Tibial nerve (tissue), 4 donors: ENCODE results near the gene MEF2C. TPM values are rescaled to one million over a fixed set of nuclear protein-coding genes. Genes with fewer than 3 reads are reported as not detected.

ENCODE experiments used
- DNase-seq, 2 donors: peaks; one replicate each; pipeline ENCODE4 v3.0.0-alpha.2; 2019; ENCODE audit warnings: low spot score in 2 of 2
- H3K27ac ChIP-seq, 4 donors: fragments of 200-600 bp; sonication (generic) in 3 of 4; one replicate each; pipeline ENCODE4 v1.5.1; 2017 to 2019; ENCODE audit warnings: mild to moderate bottlenecking in 1 of 4
- H3K27me3 ChIP-seq, 2 donors: fragments of 200-600 bp; sonication (generic) in 1 of 2; one replicate each; pipeline versions ENCODE4 v1.5.1 to v1.6.0; 2017 to 2019
- H3K36me3 ChIP-seq, 3 donors: fragments of 200-600 bp; sonication (generic); one replicate each; pipeline ENCODE4 v1.5.1; 2018 to 2019
- H3K4me1 ChIP-seq, 4 donors: fragments of 200-600 bp; sonication (generic) in 3 of 4; one replicate each; pipeline ENCODE4 v1.5.1; 2017 to 2019
- H3K4me3 ChIP-seq, 4 donors: fragments of 200-600 bp; sonication (generic) in 3 of 4; one replicate each; pipeline ENCODE4 v1.5.1; 2017 to 2019; ENCODE audit warnings: mild to moderate bottlenecking in 1 of 4, moderate library complexity in 1 of 4
- H3K9me3 ChIP-seq, 4 donors: fragments of 200-600 bp; sonication (generic) in 3 of 4; one replicate each; pipeline ENCODE4 v1.5.1; 2017 to 2019
- EP300 ChIP-seq, 2 donors: sonication (generic); formaldehyde crosslinking; IDR thresholded peaks; one replicate each; pipeline ENCODE4 v1.6.1; 2017; ENCODE audit warnings: antibody characterized with exemption in 2 of 2, mild to moderate bottlenecking in 1 of 2
- POLR2A ChIP-seq, 2 donors: fragments of 450-650 bp; IDR thresholded peaks; one replicate each; pipeline ENCODE4 v1.6.1; 2017; ENCODE audit warnings: antibody characterized with exemption in 2 of 2, mild to moderate bottlenecking in 2 of 2, moderate library complexity in 2 of 2
- WGBS, 2 donors: methylation state at CpG; one replicate each; pipeline ENCODE4 v1.1.5; 2018; 5-methylcytosine and 5-hydroxymethylcytosine counted together
- total RNA-seq, 4 donors: library from RNA; depleted of rRNA; stranded (reverse); fragments of >200 nt; gene quantifications; one replicate each; pipeline ENCODE4 v1.1.0, GENCODE V29; 2016
- TF ChIP-seq, protein P1 (sequence below), 5 experiments: fragments of 200-600 bp in 3 of 5; fragments of 450-650 bp in 2 of 5; sonication (generic) in 3 of 5; IDR thresholded peaks; one replicate each; pipeline ENCODE4 v1.5.1; 2016 to 2019; ENCODE audit warnings: antibody characterized with exemption in 5 of 5, mild to moderate bottlenecking in 3 of 5, moderate library complexity in 2 of 5

MEF2C gene
- total RNA-seq, 4 donors from 2014 or later: 16.5 to 40.8 (median 29.1) TPM

GRCh38 chr5:88698290-88698689 is 184.7 kb downstream of the MEF2C start:
- Histone ChIP-seq H3K4me3 (no peak overlapping the region), H3K4me1 (peaks cover 0 to 11% (median 0%) of the 10 kb centered on the region in 4 donors), H3K9me3 (no peaks in the 10 kb centered on the region), H3K27me3 (peaks cover 0 to 61% of the 10 kb centered on the region in 2 donors), H3K36me3 (no peaks in the 10 kb centered on the region), H3K27ac (no peak overlapping the region)
- no peak for DNase-seq
- 77 to 91% methylated on average over 1 of the region's 1 CpG for WGBS, 2 donors
- TF ChIP-seq, protein P1, sequence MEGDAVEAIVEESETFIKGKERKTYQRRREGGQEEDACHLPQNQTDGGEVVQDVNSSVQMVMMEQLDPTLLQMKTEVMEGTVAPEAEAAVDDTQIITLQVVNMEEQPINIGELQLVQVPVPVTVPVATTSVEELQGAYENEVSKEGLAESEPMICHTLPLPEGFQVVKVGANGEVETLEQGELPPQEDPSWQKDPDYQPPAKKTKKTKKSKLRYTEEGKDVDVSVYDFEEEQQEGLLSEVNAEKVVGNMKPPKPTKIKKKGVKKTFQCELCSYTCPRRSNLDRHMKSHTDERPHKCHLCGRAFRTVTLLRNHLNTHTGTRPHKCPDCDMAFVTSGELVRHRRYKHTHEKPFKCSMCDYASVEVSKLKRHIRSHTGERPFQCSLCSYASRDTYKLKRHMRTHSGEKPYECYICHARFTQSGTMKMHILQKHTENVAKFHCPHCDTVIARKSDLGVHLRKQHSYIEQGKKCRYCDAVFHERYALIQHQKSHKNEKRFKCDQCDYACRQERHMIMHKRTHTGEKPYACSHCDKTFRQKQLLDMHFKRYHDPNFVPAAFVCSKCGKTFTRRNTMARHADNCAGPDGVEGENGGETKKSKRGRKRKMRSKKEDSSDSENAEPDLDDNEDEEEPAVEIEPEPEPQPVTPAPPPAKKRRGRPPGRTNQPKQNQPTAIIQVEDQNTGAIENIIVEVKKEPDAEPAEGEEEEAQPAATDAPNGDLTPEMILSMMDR (IDR thresholded peaks at IDR 0.05): no peak
- TF ChIP-seq EP300 (IDR thresholded peaks at IDR 0.05) (no peak), POLR2A (IDR thresholded peaks at IDR 0.05) (no peak)

GRCh38 chr5:88696466-88696865 is 186.5 kb downstream of the MEF2C start:
- Histone ChIP-seq H3K36me3 (no peaks in the 10 kb centered on the region), H3K4me3 (no peak overlapping the region), H3K27me3 (peaks cover 0 to 79% of the 10 kb centered on the region in 2 donors), H3K27ac (no peak overlapping the region), H3K4me1 (peaks cover 0 to 30% (median 8%) of the 10 kb centered on the region in 4 donors), H3K9me3 (no peaks in the 10 kb centered on the region)
- TF ChIP-seq EP300 (IDR thresholded peaks at IDR 0.05) (no peak), POLR2A (IDR thresholded peaks at IDR 0.05) (no peak)
- TF ChIP-seq, protein P1 (IDR thresholded peaks at IDR 0.05): no peak
- no peak for DNase-seq

DNA sequence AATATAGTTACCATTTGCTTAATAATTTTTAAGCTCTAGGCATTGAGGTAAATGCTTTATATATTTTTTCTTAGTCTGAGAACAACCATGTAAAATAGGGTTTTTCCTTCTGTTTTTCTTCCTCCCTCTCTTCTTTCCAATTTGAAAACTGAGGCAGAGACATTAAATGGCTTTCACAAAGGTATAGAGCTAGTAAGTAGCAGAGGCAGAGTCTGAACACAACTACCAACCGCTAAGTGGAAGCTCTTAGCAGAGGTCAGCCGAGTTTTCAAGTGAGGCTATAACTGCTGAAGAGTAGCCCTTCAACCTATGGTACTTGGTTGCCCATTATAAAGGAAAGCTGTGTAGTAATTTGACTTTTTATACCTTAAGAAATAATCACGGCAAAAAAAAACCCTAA is 187.1 kb downstream of the MEF2C start:
- H3K27ac ChIP-seq: no peak overlapping the region
- no peak overlapping the region for H3K4me3 ChIP-seq
- no peaks in the 10 kb centered on the region for H3K36me3 ChIP-seq
- peaks cover 0 to 35% (median 10%) of the 10 kb centered on the region in 4 donors for H3K4me1 ChIP-seq
- H3K27me3 ChIP-seq: peaks cover 0 to 84% of the 10 kb centered on the region in 2 donors
- 47 to 50% methylated on average over 3 of the region's 3 CpGs for WGBS, 2 donors
- no peaks in the 10 kb centered on the region for H3K9me3 ChIP-seq
- no peak for TF ChIP-seq EP300 (IDR thresholded peaks at IDR 0.05)
- TF ChIP-seq, protein P1 (IDR thresholded peaks at IDR 0.05): no peak
- TF ChIP-seq POLR2A (IDR thresholded peaks at IDR 0.05): no peak
- no peak for DNase-seq

DNA sequence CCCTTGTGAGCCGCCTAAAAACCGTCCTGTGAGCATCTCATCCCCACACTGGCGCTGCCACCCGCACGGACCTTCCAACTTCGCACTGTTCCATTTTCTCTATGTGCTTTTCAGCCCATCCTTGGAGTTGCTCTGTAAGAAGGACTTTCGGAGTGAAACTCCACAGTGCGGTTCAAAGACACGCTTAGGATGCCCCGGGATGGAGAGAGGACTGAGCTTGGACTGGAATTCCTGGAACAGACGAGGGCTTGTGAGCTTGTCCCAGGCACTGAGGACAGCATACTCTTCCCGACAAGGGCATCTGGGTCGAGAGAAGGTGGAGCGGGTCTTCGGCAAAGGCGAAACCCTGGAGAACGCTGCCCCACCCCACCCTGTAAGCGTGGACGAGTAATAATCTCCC is 187.8 kb downstream of the MEF2C start:
- Histone ChIP-seq H3K27me3 (peaks cover 0 to 91% of the 10 kb centered on the region in 2 donors), H3K4me3 (no peak overlapping the region), H3K4me1 (peaks cover 0 to 42% (median 13%) of the 10 kb centered on the region in 4 donors), H3K27ac (no peak overlapping the region), H3K36me3 (no peaks in the 10 kb centered on the region), H3K9me3 (no peaks in the 10 kb centered on the region)
- no peak for TF ChIP-seq POLR2A (IDR thresholded peaks at IDR 0.05)
- TF ChIP-seq, protein P1 (IDR thresholded peaks at IDR 0.05): no peak
- TF ChIP-seq EP300 (IDR thresholded peaks at IDR 0.05): no peak
- 15 to 17% methylated on average over 18 to 19 of the region's 19 CpGs for WGBS, 2 donors
- DNase-seq: no peak

- H3K9me3 ChIP-seq: no peaks in the 10 kb centered on the region
- peaks cover 0 to 53% (median 17%) of the 10 kb centered on the region in 4 donors for H3K4me1 ChIP-seq
- no peak overlapping the region for H3K4me3 ChIP-seq
- peaks cover 0 to 98% of the 10 kb centered on the region in 2 donors for H3K27me3 ChIP-seq
- no peaks in the 10 kb centered on the region for H3K36me3 ChIP-seq
- whole genome bisulfite sequencing, 2 donors: 17 to 23% methylated on average over 28 of the region's 28 CpGs
- no peak overlapping the region for H3K27ac ChIP-seq
- DNase-seq: no peak
- TF ChIP-seq EP300 (IDR thresholded peaks at IDR 0.05) (no peak), POLR2A (IDR thresholded peaks at IDR 0.05) (no peak)
- TF ChIP-seq, protein P1 (IDR thresholded peaks at IDR 0.05): no peak
Observed at GRCh38 chr5:88694023-88694679, 188.8 kb downstream of the MEF2C start.
